ENCODE data around the gene MRPL18.
A peak's percentile ranks its signal among the peaks of the same experiment; 100 is the strongest.

The MRPL18 gene

GRCh38 chr6:159790149-159790955 lies at the start of gene MRPL18:
MRPL18 (plus strand) TSS chr6:159790467; CDS start chr6:159790588, 121 bp downstream.
- TF ChIP-seq EZH2 (optimal IDR thresholded peaks at IDR 0.05; ENCODE audit: low read depth, low read length) (no peak), CTCF (IDR thresholded peaks at IDR 0.05; ENCODE audit: low read length) (no peak), EZH2phosphoT487 (IDR thresholded peaks at IDR 0.05; ENCODE audit: low read length) (no peak)
- Histone ChIP-seq H3K4me3 (ENCODE audit: low read length) (peak within 1 kb of the TSS; percentile 77), H3K27ac (ENCODE audit: low read length) (peak within 1 kb of the TSS; percentile 72; the same call in 1 of the 2 replicates), H3K9ac (ENCODE audit: low read length) (peak within 1 kb of the TSS; percentile 78), H3K4me1 (ENCODE audit: low read length) (0 out of 2 replicates have a peak, but pooled peaks cover 4% of the 10 kb centered on the region), H3K36me3 (replicated peaks; ENCODE audit: insufficient read depth, low read length) (no peaks in the 10 kb centered on the region; the same call in 1 of the 2 replicates), H3K4me2 (ENCODE audit: low read depth, low read length) (peak within 1 kb of the TSS; percentile 71), H2AFZ (ENCODE audit: low read length) (peak within 1 kb of the TSS; percentile 84), H3K27me3 (replicated peaks; ENCODE audit: insufficient read depth, low read length) (no peaks in the 10 kb centered on the region), H3K9me3 (replicated peaks; ENCODE audit: insufficient read depth, low read length) (no peaks in the 10 kb centered on the region), H3K9me2 (replicated peaks; ENCODE audit: insufficient read depth, low read length) (no peaks in the 10 kb centered on the region), H3K79me2 (ENCODE audit: low read length) (peaks cover 79% of the 10 kb centered on the region), H3F3A (ENCODE audit: insufficient read depth, low read length) (peaks cover 9% of the 10 kb centered on the region; the same call in 1 of the 2 replicates), H4K20me1 (ENCODE audit: insufficient read depth, low read length) (no peaks in the 10 kb centered on the region)
- DNase-seq, result peak; percentile 90

DNA sequence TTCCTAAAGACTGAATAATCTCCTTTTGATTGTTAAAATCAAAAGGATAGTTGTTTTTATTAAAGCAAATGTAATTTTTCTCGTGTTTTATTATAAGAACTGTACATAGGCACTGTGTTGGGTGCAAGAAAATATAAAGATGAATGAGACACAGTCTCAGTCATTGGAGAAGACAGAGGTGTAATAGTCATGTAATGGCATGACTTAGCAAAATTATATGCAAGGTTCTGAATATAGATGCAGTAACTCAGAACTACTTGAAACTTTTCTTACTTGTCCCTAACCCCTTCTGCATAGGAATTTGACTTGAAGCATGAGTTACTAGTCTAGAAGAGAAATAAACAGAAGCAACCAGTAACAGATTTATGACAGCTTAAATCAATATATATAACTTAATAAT lies 48.1 kb upstream of the MRPL18 start:
- Histone ChIP-seq H3F3A (ENCODE audit: insufficient read depth, low read length) (no peaks in the 10 kb centered on the region), H3K4me3 (ENCODE audit: low read length) (no peak overlapping the region), H4K20me1 (ENCODE audit: insufficient read depth, low read length) (no peaks in the 10 kb centered on the region), H2AFZ (ENCODE audit: low read length) (no peak overlapping the region), H3K79me2 (ENCODE audit: low read length) (peaks cover 62% of the 10 kb centered on the region), H3K27ac (ENCODE audit: low read length) (no peak overlapping the region), H3K9me2 (replicated peaks; ENCODE audit: insufficient read depth, low read length) (no peaks in the 10 kb centered on the region), H3K9me3 (replicated peaks; ENCODE audit: insufficient read depth, low read length) (no peaks in the 10 kb centered on the region), H3K4me2 (ENCODE audit: low read depth, low read length) (no peak overlapping the region), H3K27me3 (replicated peaks; ENCODE audit: insufficient read depth, low read length) (no peaks in the 10 kb centered on the region), H3K4me1 (ENCODE audit: low read length) (no peaks in the 10 kb centered on the region), H3K36me3 (replicated peaks; ENCODE audit: insufficient read depth, low read length) (no peaks in the 10 kb centered on the region), H3K9ac (ENCODE audit: low read length) (no peak overlapping the region)
- DNase-seq, result no peak
- TF ChIP-seq EZH2phosphoT487 (IDR thresholded peaks at IDR 0.05; ENCODE audit: low read length) (no peak), CTCF (IDR thresholded peaks at IDR 0.05; ENCODE audit: low read length) (no peak), EZH2 (optimal IDR thresholded peaks at IDR 0.05; ENCODE audit: low read depth, low read length) (no peak)

DNA sequence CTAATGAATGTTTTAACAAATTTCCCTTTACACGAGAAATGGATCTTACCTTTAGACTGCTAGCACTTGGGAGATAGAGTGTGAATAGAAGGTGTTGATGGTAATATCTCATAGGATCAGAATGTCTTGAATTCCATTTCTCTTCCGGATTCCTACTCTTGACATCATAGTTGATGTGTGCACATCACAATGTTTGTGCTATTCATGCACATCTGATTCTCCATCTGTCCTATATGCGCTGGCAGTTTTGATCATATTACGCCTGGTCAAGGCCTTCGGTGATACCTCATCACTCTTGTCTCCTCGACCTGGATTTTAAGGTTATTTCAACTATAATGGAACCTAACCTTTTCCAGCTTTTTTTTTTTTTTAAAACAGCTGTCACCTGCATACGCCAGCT lies 45.2 kb upstream of the MRPL18 start:
- H3K79me2 ChIP-seq (ENCODE audit: low read length), result peaks cover 36% of the 10 kb centered on the region
- no peaks in the 10 kb centered on the region for H4K20me1 ChIP-seq (ENCODE audit: insufficient read depth, low read length)

More for the DNA sequence above, 45.2 kb upstream of the MRPL18 start:
- Histone ChIP-seq H3K4me3 (ENCODE audit: low read length) (no peak overlapping the region), H2AFZ (ENCODE audit: low read length) (no peak overlapping the region), H3F3A (ENCODE audit: insufficient read depth, low read length) (no peaks in the 10 kb centered on the region), H3K9me2 (replicated peaks; ENCODE audit: insufficient read depth, low read length) (no peaks in the 10 kb centered on the region), H3K4me1 (ENCODE audit: low read length) (no peaks in the 10 kb centered on the region), H3K36me3 (replicated peaks; ENCODE audit: insufficient read depth, low read length) (no peaks in the 10 kb centered on the region), H3K27me3 (replicated peaks; ENCODE audit: insufficient read depth, low read length) (no peaks in the 10 kb centered on the region), H3K4me2 (ENCODE audit: low read depth, low read length) (no peak overlapping the region), H3K9me3 (replicated peaks; ENCODE audit: insufficient read depth, low read length) (no peaks in the 10 kb centered on the region), H3K27ac (ENCODE audit: low read length) (no peak overlapping the region), H3K9ac (ENCODE audit: low read length) (no peak overlapping the region)
- no peak for DNase-seq
- TF ChIP-seq EZH2 (optimal IDR thresholded peaks at IDR 0.05; ENCODE audit: low read depth, low read length) (no peak), CTCF (IDR thresholded peaks at IDR 0.05; ENCODE audit: low read length) (no peak), EZH2phosphoT487 (IDR thresholded peaks at IDR 0.05; ENCODE audit: low read length) (no peak)

All from MM.1S (cell line).